ENCODE data around the gene ZIK1. TPM values are rescaled to one million over a fixed set of nuclear protein-coding genes. Genes with fewer than 3 reads are reported as not detected.

Gene ZIK1
- total and polyA plus RNA-seq, 9 of the 15 experiments (the other 6 are each of a cell fraction or from before 2014, with no cell fraction given), result 0.03 to 0.42 (median 0.15) TPM; not detected in 1

DNA sequence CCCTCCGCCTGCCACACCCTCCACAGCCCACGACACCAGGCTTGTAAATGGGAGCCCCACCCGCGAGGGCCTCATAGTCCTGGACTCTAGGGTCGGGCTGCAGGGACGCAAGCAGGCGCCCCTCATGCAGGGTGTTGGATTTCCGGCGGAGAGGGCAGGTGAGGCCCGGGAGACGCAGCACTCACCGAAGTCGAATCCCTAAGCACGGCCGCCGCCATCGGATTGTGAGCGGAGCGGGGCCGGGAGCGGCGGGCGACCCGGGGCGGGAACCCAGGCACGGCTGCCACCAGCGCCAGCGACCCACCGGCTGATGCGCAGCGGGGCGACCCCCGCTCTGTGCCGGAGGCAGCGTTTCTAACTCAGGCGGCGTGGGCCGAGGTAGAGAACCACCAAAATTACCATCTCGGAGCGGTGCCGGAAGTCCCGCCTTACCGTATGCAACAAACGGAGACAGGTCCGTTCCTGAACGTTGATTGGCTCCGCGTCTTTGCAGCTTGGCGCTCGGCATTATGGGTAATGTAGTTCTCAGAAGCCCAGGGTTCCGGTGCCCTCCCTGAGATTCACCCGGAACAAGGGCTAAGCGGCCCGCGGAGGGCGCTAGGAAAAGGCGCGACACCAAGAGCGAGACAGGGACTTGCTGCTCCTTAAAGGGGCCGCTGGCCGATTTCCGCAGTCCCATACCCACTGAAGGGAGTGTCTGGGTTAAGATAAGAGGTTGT is 5.3 kb upstream of the ZIK1 start, which contains the start of gene ZNF416:
ZNF416 (minus strand) TSS at position 425 of the 719 bp plus-strand sequence; CDS start at position 218, 207 bp downstream.
- H3K9ac ChIP-seq (ENCODE audit: insufficient read depth in 1 of 2, low read depth in 2 of 2, low read length in 2 of 2), result peak within 1 kb of the TSS; percentile 59 to 88; a peak in 3 of 4 replicates
- ChIA-PET POLR2A (interaction anchor here (0.6 to 0.7 kb wide), 2 partner anchors 582 to 1499 kb away, joined by 3 read pairs; no protein-coding TSS in a partner anchor), CTCF (ENCODE audit: low intra/inter-chr PET ratio) (no interaction called here)
- ATAC-seq (peak; percentile 97), FAIRE-seq (peak; percentile 99), DNase-seq (ENCODE audit: extremely low read depth in 1 of 4, low spot score in 3 of 4) (peak; percentile 94 to 97 (median 96))
- peak within 1 kb of the TSS; percentile 88 for H2AFZ ChIP-seq (ENCODE audit: low read depth, low read length)
- no peaks in the 10 kb centered on the region for H3K79me2 ChIP-seq (ENCODE audit: control insufficient read depth, insufficient read depth, low read length)
- peaks cover 0 to 9% of the 10 kb centered on the region in 2 experiments; a peak in 1 of 5 replicates for H3K4me1 ChIP-seq (replicated peaks in 1 of 2; ENCODE audit: control insufficient read depth in 2 of 2, insufficient read depth in 2 of 2, low read length in 2 of 2)
- peak within 1 kb of the TSS; percentile 69 for H3K4me3 ChIP-seq
- H3K9me3 ChIP-seq (replicated peaks; ENCODE audit: control insufficient read depth, insufficient read depth, low read depth, low read length), result peaks cover 6% of the 10 kb centered on the region
- no peaks in the 10 kb centered on the region for H3K9me1 ChIP-seq (ENCODE audit: control insufficient read depth, insufficient read depth, low read length)
- H4K20me1 ChIP-seq (replicated peaks; ENCODE audit: control insufficient read depth, insufficient read depth, low read length), result no peaks in the 10 kb centered on the region
- TSS peak; percentile 67 for BruUV-seq (replicated peaks)
- WGBS (ENCODE audit: insufficient coverage, low coverage, missing lambda C conversion rate), result 8% methylated on average over 48 of the region's 62 CpGs
- in situ Hi-C loops (cut with MboI) (no loop called here), intact Hi-C loops (cut with micrococcal nuclease) (no loop called here)
- H3K27ac ChIP-seq (ENCODE audit: extremely low read depth, low read depth, low read length), result peak within 1 kb of the TSS; percentile 39
- H3K27me3 ChIP-seq (ENCODE audit: control insufficient read depth in 2 of 2, insufficient read depth in 2 of 2, low read length in 2 of 2), result no peaks in the 10 kb centered on the region
- H3K36me3 ChIP-seq (ENCODE audit: control insufficient read depth, insufficient read depth, low read length), result no peaks in the 10 kb centered on the region
- peak within 1 kb of the TSS; percentile 79 for H3K4me2 ChIP-seq (ENCODE audit: insufficient read depth, low read length)
- TF ChIP-seq, protein P1, sequence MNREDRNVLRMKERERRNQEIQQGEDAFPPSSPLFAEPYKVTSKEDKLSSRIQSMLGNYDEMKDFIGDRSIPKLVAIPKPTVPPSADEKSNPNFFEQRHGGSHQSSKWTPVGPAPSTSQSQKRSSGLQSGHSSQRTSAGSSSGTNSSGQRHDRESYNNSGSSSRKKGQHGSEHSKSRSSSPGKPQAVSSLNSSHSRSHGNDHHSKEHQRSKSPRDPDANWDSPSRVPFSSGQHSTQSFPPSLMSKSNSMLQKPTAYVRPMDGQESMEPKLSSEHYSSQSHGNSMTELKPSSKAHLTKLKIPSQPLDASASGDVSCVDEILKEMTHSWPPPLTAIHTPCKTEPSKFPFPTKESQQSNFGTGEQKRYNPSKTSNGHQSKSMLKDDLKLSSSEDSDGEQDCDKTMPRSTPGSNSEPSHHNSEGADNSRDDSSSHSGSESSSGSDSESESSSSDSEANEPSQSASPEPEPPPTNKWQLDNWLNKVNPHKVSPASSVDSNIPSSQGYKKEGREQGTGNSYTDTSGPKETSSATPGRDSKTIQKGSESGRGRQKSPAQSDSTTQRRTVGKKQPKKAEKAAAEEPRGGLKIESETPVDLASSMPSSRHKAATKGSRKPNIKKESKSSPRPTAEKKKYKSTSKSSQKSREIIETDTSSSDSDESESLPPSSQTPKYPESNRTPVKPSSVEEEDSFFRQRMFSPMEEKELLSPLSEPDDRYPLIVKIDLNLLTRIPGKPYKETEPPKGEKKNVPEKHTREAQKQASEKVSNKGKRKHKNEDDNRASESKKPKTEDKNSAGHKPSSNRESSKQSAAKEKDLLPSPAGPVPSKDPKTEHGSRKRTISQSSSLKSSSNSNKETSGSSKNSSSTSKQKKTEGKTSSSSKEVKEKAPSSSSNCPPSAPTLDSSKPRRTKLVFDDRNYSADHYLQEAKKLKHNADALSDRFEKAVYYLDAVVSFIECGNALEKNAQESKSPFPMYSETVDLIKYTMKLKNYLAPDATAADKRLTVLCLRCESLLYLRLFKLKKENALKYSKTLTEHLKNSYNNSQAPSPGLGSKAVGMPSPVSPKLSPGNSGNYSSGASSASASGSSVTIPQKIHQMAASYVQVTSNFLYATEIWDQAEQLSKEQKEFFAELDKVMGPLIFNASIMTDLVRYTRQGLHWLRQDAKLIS (CRISPR knock-in tag; IDR thresholded peaks at IDR 0.05), result no peak
- TF ChIP-seq HNRNPK (IDR thresholded peaks at IDR 0.05; ENCODE audit: low read depth, low read length, poor library complexity, severe bottlenecking), result no peak
- TF ChIP-seq SPI1 (IDR thresholded peaks at IDR 0.05; ENCODE audit: borderline replicate concordance, low read depth, low read length), result no peak
- TF ChIP-seq HSF4 (CRISPR knock-in tag; IDR thresholded peaks at IDR 0.05; ENCODE audit: borderline replicate concordance), result no peak
- TF ChIP-seq MCM3 (IDR thresholded peaks at IDR 0.05), result no peak
- TF ChIP-seq KLF10 (CRISPR knock-in tag; IDR thresholded peaks at IDR 0.05), result no peak
- peak; percentile 58 for TF ChIP-seq NFYB (IDR thresholded peaks at IDR 0.05; ENCODE audit: extremely low read depth, insufficient read length)
- no peak for TF ChIP-seq NUFIP1 (IDR thresholded peaks at IDR 0.05; ENCODE audit: partially characterized antibody)
- no peak for TF ChIP-seq WHSC1 (IDR thresholded peaks at IDR 0.05; ENCODE audit: low read length)
- no peak for TF ChIP-seq KLF16 (IDR thresholded peaks at IDR 0.05)
- TF ChIP-seq ZFP1 (CRISPR knock-in tag; IDR thresholded peaks at IDR 0.05), result no peak
- no peak for TF ChIP-seq ZNF717 (CRISPR knock-in tag; IDR thresholded peaks at IDR 0.05)
- TF ChIP-seq TBP (optimal IDR thresholded peaks at IDR 0.05; ENCODE audit: low read depth, low read length), result no peak
- TF ChIP-seq FOXM1 (IDR thresholded peaks at IDR 0.05; ENCODE audit: low read depth), result no peak; the same call in 1 of the 2 replicates
- no peak for TF ChIP-seq FOXM1 (CRISPR knock-in tag; IDR thresholded peaks at IDR 0.05; ENCODE audit: low read depth)
- TF ChIP-seq ARNT (IDR thresholded peaks at IDR 0.05), result no peak
- no peak for TF ChIP-seq TEAD4 (IDR thresholded peaks at IDR 0.05; ENCODE audit: low read length)
- TF ChIP-seq TEAD4 (CRISPR knock-in tag; IDR thresholded peaks at IDR 0.05; ENCODE audit: borderline replicate concordance), result no peak
- TF ChIP-seq SP1 (CRISPR knock-in tag; IDR thresholded peaks at IDR 0.05), result no peak
- no peak for TF ChIP-seq PHF21A (IDR thresholded peaks at IDR 0.05; ENCODE audit: borderline replicate concordance, low read depth)
- TF ChIP-seq ZNF695 (CRISPR knock-in tag; IDR thresholded peaks at IDR 0.05), result no peak
- TF ChIP-seq TCF7L2 (IDR thresholded peaks at IDR 0.05; ENCODE audit: low read depth, low read length), result no peak
- TF ChIP-seq ZNF780A (CRISPR knock-in tag; IDR thresholded peaks at IDR 0.05), result no peak
- no peak for TF ChIP-seq ZNF583 (CRISPR knock-in tag; IDR thresholded peaks at IDR 0.05)

Data from K562 (cell line).